Stimulated activated CD8-positive, alpha-beta memory T cell treated with anti-CD3 and anti-CD28 coated beads, Interleukin-4, amount 100 ng/mL, for 1 hour (primary cell): Measurements from ENCODE around the gene SOCS6.
"Not testable (repeated sequence)": the region's sequence is repeated elsewhere in the genome, so short reads cannot be mapped to it uniquely, and the experiment has no call there.

Experiments
- DNase-seq, 2 donors: peaks; one replicate each; pipeline ENCODE4 v3.0.0-alpha.2; 2020; ENCODE audit warnings: low read depth in 2 of 2, low spot score in 1 of 2

The SOCS6 gene

DNA sequence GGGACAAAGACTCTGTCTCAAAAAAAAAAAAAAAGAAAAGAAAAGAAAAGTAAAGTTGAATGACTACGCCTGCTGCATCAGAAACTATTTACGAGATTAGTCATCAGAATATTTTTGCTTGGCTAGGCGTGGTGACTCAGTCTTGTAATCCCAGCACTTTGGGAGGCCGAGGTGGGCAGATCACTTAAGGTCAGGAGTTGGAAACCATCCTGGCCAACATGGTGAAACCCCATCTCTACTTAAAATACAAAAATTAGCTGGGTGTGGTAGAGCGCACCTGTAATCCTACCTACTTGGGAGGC, 69.2 kb downstream of the SOCS6 start:
- DNase-seq, result not testable (repeated sequence)

DNA sequence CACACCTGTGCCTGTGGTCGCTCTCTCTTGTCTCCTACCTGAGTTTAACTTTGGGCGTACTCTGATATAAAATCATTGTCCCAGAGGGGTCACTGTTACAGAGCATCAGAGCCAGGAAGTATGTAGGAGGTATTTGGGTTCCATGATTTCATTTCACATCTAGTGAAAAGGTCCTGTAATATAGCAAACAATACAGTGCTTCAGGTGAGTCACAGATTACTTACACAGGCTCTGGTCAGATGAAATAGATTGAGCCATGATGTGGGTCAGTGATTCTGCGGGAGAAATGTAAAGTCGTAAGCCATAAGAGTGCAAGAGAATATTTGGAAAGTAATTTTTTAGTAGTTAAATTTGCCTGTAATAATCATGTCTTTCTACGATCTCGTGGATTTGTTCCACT, 70.2 kb downstream of the SOCS6 start:
- DNase-seq, result no peak

DNA sequence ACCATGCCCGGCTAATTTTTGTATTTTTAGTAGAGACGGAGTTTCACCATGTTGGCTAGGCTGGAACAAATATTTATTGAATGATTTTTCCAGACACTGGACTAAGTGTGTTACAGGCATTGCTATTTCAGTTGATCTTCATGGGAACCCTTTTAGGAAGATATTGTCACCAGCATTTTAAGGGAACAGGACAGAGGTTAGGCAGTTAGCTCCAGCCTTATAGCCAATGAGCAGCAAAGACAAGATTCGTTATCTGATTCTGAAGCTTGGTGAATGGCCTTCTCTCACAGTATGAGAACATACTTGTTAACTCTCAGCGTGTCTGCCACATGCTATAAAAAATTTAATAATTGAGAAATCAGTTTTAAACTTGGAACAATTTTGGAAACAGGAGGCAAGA, 73.4 kb downstream of the SOCS6 start:
- no peak for DNase-seq

DNA sequence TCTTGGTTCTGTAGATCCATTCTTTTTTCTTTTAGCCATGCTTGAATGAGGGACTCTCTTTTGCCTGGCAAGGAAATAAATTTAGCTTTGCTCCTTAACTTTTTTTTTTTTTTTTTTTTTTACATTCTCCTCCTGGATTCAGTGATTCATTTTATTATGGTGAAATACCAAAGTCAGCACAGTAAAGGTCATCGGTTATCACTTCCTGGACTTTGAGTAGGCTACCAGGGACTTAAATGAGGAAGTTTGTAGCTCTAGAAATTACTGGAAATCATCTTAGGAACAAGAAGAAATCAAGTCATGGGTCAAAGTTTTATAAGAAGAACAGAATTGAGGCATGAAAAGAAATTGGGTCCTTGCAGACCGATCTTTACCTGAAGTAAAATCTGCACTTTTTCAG, 75.0 kb downstream of the SOCS6 start:
- no peak for DNase-seq

DNA sequence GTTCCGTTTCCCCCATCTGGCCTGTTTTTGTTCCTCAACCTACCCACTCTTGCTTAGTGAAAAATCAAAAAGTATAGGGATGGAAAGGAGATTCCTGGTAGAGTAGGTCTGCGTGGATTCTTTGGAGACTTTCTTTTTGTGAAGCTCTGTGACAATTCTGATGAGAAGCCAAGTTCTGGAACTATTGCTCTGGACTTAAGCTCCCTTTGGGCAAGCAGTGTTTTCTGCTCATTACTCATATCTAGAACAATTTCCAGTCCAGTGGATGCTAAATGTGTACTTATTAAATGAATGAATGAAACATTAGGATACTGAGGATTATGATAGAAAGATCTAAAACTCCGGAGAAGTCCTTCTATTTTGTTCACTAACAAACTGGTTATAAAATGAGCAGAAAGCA, 76.5 kb downstream of the SOCS6 start:
- DNase-seq, result no peak

DNA sequence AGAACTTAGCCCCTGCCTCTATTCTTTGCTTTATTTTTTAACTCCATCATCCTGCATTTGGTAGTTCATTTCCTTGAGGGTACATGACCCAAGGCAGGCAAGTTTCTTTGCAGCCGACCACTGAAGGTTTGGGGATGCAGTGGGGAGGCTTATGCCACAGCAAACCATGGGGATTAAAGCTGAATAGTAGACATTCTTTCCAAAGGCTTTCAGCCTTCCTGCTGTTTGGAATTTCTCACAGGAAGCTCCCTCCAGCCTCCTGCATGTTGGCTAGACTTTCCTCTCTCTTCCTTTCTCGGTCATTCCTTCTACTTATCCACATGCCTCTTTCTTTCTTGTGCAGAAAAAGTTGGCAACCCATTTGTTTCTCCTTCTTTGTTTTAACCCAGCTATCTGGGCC, 77.3 kb downstream of the SOCS6 start:
- DNase-seq, result no peak

DNA sequence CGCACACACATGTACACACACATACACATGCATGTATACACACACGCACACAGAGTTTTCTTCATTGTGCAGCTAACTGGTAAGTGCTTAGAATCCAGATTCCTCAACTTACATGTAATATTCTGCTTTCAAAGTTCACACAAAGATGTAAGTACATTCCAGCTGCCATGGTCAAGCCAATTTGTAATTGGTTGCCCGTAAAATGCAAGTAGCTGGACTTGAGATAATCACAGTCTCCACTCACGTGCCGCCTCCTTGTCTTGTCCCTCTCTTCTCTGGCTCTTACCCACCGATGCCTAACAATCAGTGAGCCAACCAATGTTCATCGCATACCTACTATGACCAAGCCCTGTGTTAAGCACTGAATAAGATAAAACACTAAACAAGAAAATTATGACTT, 77.8 kb downstream of the SOCS6 start:
- DNase-seq, result no peak

DNA sequence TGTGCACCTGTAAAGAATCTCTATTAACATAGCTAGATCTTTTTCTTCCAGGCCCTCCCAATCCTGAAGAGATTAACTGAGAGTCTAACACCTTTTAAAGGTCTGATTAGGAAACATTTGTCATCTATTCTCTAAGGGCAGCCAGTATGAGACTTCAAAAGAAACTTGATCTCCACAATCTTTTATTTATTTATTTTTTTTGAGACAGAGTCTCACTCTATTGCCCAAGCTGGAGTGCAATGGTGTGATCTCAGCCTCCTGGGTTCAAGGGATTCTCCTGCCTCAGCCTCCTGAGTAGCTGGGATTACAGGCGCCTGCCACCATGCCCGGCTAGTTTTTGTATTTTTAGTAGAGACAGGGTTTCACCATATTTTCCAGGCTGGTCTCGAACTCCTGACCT, 78.5 kb downstream of the SOCS6 start:
- not testable (repeated sequence) for DNase-seq

DNA sequence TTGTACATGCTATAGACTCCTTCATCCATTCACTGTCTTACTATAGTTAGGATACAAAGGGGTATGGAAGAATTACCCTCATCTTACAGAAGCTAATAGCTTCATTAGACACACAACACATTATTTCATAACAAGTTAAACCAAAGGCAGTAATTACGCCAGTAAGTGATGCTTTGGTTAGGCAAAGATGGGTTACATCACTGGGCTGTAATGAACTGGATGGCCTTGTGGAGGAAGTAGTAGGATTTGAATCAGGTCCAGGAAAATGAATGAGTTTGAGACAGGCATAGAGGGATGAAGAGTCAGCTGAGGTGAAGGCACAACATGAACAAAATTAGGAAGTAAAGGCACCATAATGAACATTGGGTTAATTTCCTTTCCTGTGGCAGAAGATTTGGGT, 80.1 kb downstream of the SOCS6 start:
- DNase-seq, result no peak

DNA sequence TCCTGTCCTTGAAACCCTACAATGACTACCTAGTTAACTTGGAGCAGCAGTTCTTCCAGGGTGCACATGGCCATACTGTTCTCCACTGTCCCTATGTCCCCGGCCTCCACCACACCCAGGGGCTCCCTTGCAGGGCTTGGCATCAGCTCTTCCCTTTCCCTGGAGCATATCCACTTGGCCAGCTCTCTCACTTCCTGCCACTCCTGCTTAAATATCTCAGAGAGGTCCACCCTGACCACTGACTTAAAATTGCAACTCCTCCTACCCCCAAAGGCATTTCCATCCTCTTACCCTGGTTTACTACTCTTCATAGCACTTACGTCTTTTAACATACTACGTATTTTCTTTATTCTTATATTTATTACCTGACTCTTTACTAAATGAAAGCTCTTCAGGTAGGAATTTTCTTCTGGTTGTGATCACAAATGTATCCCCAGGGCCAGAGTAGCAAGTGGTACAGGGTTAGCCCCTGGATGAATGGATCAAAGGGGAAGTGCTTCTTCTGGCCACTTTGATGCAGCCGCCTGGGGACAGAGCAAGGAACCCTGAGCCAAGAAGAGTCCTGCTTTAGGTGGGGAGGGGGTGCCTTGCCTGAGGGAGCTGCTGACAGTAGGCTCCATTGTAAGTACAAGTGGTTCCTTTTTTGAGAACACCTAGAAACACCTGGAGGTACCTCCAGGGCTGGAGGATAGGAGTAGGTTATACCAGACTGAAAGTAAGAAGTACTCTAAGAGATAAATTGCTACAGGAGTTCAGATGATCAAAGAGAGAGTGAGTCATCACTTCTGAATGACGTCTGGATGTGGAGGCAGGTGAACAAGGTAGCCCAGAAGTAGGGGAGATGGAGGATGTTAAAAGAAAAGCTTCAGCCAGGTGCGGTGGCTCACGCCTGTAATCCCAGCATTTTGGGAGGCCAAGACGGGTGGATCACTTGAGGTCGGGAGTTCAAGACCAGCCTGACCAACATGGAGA, 82.2 kb downstream of the SOCS6 start:
- DNase-seq, result no peak

DNA sequence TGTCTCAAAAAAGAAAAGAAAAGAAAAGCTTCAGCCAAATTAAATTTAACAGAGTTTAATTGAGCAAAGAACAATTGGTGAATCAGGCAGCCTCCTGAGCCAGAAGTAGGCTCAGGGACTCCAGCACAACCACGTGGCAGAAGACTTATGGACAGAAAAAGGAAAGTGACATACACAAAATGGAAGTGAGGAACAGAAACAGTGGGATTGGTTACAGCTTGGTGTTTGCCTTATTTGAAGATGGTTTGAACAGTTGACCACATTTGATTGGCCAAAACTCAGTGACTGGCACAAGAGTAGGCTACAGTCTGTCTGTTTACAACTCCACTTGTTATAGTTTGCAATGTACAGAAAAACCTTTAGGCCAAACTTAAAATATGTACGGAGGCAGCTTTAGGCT, 83.1 kb downstream of the SOCS6 start:
- DNase-seq, result no peak

DNA sequence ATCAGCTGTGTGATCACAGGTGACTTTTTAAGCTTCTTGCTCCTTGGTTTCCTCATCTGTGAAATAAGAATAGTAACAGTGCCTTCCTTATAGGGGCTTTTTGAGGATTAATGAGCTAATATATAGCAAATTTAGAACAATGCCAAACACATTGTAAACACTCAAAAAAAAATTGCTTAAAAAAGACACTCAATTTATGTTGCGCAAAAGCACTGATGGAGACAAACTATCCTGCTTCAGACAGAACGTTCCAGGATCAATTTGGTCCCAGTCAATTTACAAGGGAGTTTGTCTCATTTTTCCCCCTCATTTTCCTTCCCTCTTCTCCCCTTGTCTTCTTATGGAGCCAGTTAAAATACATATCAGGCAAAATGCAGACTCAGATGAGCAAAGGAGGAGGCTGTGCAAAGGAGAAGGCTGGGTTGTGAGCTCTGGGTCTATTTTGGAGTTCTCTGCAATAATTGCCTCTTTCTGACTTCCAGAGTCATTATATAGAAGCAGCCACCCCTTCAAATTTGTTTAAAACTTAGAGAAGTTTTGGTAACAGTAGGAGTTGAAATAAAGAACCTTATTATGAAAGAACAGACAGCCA, 83.7 kb downstream of the SOCS6 start:
- no peak for DNase-seq

DNA sequence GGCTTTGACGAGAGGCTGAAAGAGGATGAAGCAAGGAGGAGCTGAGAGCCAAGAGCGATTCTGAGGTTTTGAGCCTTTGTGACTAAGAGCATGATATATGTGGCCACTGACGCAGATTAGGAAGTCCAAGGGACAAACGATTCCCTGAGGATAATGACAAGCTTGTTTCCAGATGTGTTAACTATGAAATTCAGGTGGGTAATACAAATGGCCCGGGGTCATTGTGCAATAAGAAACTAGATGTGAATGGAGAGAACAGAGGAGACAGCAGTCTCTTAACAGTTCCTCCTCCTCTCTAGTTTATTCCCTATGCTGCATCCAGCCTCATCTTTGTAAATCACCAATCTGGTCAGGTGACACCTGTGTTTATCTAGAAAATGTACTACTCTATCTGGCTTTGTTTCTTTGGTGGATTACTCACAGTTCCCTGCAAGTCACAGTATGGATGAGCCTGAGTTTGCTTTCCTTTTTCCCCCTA, 84.2 kb downstream of the SOCS6 start:
- no peak for DNase-seq

DNA sequence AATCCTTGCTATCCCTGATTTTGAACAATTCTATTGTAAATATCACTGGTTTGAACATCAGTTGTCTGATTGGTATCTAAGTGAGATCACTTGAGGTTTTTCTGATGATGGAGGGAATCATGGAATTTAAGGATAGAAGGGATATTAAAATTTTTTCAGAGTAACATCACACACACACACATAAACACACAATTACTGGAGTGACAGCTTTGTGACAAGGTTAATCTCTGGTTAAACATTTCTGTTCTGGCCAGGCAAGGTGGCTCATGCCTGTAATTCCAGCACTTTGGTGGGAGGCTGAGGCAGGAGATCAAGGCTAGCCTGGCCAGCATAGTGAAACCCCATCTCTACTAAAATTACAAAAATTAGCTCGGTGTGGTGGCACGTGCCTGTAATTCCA, 85.3 kb downstream of the SOCS6 start:
- no peak for DNase-seq

DNA sequence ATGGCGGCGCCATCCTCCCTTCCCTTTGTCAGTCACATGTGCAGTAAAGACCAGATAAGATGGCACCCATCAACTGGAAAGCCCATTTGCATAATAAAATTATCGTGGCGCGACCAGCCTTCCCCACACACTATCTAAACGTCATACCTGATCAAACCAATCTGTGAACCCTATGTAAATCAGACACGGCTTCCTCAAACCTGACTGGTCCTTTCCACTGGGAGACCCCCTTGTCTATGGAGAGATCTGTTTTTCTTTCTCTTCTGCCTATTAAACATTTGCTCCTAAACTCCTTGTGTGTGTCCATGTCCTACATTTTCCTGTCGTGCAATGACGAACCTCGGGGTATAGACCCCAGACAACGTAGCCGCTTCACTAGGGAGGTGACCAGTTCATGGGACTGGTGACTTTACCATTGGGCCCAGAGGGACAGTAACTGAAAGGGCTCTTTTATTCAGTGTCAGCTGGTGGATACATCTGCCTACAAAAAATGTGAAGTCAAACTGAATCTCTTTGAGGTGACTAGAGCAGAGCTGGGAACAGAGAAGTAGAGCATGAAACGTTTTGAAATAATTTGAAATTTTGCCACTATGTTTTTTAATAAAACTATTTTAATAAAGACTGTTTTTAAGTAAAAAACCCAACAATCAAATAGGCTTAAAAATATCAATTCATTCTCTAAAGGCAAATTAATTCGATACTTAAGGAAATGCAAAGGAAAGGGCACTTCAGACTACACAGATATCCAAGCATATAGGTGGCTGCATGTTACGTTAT, 87.5 kb downstream of the SOCS6 start:
- no peak for DNase-seq

DNA sequence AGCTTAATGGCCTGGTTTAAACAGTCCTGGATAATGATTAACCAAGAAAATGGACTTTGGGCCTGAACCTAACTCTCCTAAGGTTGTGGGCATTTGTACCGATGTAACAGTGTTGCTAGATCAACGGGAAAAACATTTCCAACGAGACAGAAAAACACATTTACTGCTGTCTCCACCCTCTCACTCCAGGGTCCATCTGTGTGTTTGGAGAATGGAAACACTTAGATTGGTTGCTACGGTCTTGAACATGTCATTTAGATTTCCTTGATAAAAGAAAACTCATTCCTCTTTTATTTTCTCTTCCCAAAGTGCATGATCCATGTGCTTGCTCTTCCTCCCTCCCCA, 88.0 kb downstream of the SOCS6 start:
- DNase-seq, result no peak

DNA sequence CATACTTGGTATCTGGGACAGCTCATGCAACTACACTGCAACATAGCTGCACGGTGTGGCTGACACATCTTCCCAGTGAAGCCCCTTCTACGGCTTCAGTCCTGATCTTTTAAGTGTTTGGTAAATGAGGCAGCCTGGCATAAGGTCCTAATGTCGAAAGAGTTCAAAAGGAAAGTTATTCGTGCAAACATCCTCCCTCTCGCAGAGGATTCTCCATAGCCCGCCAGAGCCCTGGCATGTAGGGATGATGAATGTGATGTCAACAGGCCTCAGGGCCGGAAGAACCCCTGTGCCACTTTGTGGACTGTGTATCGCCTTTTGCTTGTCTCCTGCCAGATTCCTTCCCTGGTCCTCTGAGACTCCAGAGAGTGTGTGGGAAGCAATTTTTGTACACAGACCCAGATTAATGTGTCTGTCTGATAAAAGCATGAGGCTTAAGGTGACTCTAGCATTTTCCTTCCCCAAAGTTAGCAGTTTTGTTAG, 88.5 kb downstream of the SOCS6 start:
- DNase-seq, result no peak

DNA sequence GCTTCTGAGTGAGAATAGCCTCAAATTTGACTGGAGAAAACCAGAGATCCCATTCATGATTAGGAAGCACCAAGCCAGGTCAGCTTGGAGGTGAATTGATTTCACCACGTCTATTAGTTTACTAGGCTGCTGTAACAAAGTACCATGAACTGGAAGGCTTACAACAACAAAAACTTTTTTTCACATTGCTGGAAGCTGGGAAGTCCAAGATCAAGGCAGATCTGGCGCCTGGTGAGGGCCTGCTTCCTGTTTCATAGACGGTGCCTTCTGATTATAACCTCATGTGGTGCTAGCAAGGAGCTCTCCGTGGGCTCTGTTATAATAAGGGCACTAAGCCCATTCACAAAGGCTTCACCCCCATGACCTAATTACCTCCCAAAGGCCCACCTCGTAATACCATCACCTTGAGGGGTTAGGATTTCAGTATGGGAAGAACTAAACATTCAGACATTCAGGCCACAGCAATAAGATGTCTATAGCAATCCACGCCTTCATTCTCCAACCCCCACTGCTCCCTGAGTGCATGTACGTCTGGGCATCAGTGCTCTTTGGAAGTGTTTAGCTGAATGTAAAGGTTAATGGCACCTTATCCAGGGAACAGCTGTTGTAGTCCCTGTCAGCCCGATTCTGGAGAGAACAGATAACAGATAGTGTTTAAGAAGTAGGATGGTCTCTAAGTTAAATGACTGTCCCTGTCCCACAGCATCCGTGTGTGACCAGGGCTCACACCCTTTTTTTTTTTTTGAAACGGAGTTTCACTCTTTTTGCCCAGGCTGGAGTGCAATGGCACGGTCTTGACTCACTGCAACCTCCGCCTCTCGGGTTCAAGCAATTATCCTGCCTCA, 89.2 kb downstream of the SOCS6 start:
- DNase-seq, result no peak
